Gastroesophageal sphincter (tissue), 3 donors: ENCODE data around the gene MMP11.

Source experiments
- POLR2A ChIP-seq, 2 donors: fragments of 450-650 bp; IDR thresholded peaks; one replicate each; pipeline ENCODE4 v1.6.1; 2017; ENCODE audit warnings: antibody characterized with exemption in 2 of 2, mild to moderate bottlenecking in 2 of 2, moderate library complexity in 1 of 2
- TF ChIP-seq, protein P1 (sequence below), 4 experiments: fragments of 200-600 bp in 2 of 4; fragments of 450-650 bp in 2 of 4; sonication (generic) in 1 of 4; IDR thresholded peaks; one replicate each; pipeline ENCODE4 v1.5.1; 2017 to 2019; ENCODE audit warnings: antibody characterized with exemption in 4 of 4, mild to moderate bottlenecking in 2 of 4, moderate library complexity in 2 of 4

DNA sequence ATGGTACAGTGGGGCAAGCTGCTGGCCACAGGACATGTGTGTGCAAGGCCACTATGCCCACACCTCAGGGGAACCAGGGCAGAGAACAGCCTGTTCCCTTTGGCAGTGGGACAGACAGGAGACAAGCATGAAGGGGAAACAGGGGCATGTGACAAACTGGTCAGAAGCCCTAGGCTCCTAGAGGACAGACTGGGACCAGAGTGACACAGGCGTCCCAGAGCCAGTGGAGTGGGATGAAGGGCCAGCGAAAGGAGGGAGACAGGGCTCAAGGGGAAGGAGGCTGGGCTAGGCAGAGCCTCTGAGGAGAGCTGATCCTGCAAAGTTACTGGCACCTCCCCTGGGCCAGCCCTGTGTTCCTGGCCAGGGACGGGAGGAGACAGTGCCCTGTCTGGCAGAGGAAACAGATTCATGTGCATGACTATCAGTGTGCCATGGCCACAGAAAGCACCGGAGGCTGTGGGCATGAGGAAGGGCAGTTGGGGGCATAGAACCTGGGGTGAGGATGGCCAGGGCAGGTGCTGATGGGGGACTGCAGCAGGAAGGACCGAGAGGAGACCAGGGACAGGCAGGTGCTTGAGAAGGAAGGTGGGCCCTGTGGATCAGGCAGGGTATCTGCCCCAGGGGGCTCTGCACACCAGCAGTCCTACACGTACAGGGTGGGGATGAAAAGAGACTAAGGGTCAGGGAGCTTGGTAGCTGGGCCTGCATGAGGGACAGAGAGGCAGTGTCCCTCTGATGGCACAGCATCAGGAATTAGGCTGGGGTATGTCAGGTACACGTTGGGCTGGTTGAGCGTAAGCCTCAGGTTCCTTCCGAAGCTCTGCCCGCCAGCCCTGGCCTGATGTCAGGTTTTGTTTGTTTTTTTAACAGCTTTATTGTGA lies 56.4 kb downstream of the MMP11 start:
- TF ChIP-seq, protein P1, sequence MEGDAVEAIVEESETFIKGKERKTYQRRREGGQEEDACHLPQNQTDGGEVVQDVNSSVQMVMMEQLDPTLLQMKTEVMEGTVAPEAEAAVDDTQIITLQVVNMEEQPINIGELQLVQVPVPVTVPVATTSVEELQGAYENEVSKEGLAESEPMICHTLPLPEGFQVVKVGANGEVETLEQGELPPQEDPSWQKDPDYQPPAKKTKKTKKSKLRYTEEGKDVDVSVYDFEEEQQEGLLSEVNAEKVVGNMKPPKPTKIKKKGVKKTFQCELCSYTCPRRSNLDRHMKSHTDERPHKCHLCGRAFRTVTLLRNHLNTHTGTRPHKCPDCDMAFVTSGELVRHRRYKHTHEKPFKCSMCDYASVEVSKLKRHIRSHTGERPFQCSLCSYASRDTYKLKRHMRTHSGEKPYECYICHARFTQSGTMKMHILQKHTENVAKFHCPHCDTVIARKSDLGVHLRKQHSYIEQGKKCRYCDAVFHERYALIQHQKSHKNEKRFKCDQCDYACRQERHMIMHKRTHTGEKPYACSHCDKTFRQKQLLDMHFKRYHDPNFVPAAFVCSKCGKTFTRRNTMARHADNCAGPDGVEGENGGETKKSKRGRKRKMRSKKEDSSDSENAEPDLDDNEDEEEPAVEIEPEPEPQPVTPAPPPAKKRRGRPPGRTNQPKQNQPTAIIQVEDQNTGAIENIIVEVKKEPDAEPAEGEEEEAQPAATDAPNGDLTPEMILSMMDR (IDR thresholded peaks at IDR 0.05): no peak
- TF ChIP-seq POLR2A (IDR thresholded peaks at IDR 0.05): no peak
